Measurements from ENCODE around the gene LRMDA.

DNA sequence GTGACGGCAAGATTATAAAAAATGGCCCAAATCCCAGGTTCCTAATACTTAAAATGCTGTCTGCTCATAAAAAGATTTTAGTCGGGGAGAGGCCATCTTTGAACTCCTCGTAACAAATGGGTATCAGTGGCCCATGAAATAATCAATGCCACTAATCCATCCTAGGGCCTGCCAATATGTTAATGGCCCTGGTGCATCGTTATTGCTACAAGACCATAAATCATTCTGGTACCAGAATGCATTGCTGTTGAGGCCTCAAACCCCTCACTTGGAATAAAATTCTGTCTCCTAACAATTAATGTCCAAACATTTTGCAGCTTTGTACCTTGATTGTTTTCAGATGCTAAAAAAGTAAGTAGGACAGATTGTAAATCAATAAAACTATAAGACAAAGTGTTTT is 290.6 kb downstream of the LRMDA start:
- TF ChIP-seq, protein P1, sequence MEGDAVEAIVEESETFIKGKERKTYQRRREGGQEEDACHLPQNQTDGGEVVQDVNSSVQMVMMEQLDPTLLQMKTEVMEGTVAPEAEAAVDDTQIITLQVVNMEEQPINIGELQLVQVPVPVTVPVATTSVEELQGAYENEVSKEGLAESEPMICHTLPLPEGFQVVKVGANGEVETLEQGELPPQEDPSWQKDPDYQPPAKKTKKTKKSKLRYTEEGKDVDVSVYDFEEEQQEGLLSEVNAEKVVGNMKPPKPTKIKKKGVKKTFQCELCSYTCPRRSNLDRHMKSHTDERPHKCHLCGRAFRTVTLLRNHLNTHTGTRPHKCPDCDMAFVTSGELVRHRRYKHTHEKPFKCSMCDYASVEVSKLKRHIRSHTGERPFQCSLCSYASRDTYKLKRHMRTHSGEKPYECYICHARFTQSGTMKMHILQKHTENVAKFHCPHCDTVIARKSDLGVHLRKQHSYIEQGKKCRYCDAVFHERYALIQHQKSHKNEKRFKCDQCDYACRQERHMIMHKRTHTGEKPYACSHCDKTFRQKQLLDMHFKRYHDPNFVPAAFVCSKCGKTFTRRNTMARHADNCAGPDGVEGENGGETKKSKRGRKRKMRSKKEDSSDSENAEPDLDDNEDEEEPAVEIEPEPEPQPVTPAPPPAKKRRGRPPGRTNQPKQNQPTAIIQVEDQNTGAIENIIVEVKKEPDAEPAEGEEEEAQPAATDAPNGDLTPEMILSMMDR (conservative IDR thresholded peaks at IDR 0.05; ENCODE audit: low read length), result no peak
- no peak for TF ChIP-seq EZH2phosphoT487 (IDR thresholded peaks at IDR 0.05; ENCODE audit: borderline replicate concordance, low read depth, low read length)

Measured in OCI-LY7 (cell line).